ENCODE data around the gene ATE1.

ATE1 gene

DNA sequence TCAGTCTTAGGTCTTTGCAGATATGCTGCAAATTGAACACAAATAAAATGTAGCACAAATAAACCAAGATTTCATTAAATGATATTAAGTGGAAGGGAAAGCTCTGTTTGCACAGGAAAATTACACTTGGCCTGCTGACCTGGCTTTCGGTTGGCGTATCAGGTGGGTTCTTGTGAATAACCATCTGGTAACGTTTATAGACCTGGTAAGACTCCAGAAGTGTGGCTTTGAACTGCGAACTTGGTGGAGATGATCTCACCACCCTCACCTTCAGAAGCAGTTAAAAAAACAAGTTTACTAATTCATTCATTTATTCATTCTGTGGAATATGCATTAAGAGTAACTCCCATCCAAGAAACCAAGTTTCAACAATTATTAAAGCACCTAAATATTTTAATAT is 28.1 kb downstream of the ATE1 start:
- TF ChIP-seq, protein P1, sequence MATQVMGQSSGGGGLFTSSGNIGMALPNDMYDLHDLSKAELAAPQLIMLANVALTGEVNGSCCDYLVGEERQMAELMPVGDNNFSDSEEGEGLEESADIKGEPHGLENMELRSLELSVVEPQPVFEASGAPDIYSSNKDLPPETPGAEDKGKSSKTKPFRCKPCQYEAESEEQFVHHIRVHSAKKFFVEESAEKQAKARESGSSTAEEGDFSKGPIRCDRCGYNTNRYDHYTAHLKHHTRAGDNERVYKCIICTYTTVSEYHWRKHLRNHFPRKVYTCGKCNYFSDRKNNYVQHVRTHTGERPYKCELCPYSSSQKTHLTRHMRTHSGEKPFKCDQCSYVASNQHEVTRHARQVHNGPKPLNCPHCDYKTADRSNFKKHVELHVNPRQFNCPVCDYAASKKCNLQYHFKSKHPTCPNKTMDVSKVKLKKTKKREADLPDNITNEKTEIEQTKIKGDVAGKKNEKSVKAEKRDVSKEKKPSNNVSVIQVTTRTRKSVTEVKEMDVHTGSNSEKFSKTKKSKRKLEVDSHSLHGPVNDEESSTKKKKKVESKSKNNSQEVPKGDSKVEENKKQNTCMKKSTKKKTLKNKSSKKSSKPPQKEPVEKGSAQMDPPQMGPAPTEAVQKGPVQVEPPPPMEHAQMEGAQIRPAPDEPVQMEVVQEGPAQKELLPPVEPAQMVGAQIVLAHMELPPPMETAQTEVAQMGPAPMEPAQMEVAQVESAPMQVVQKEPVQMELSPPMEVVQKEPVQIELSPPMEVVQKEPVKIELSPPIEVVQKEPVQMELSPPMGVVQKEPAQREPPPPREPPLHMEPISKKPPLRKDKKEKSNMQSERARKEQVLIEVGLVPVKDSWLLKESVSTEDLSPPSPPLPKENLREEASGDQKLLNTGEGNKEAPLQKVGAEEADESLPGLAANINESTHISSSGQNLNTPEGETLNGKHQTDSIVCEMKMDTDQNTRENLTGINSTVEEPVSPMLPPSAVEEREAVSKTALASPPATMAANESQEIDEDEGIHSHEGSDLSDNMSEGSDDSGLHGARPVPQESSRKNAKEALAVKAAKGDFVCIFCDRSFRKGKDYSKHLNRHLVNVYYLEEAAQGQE (IDR thresholded peaks at IDR 0.05; ENCODE audit: insufficient read depth in 1 of 2, low read depth in 2 of 2, low read length in 2 of 2): no peak
- TF ChIP-seq TAF1 (IDR thresholded peaks at IDR 0.05; ENCODE audit: borderline replicate concordance, insufficient read depth, low read length) (no peak), POLR2AphosphoS5 (IDR thresholded peaks at IDR 0.05; ENCODE audit: low read depth, low read length) (no peak), SIN3A (IDR thresholded peaks at IDR 0.05; ENCODE audit: borderline replicate concordance, insufficient read depth, low read length) (no peak), FOXP2 (optimal IDR thresholded peaks at IDR 0.05; ENCODE audit: borderline replicate concordance, extremely low read depth, extremely low read length, insufficient read depth) (no peak)

DNA sequence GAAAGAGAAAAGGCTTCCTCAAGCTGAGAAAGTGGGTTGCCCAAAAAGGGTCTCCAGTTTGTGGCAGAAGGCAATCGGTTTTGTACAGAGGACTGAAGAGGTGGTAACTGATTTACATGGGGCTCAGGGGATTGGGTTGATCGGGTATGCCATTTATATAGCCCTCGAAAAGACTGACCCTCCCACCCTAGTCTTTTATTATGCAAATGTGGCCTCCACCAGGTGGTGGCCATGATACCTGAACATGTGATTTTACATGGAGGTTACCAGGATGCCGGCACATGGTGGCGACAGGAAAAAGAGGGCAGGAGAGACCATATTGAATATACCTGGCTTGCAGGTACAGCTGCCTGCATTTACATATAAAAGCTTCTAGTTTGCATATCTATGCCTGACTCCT is 36.7 kb downstream of the ATE1 start:
- TF ChIP-seq FOXP2 (optimal IDR thresholded peaks at IDR 0.05; ENCODE audit: borderline replicate concordance, extremely low read depth, extremely low read length, insufficient read depth) (no peak), SIN3A (IDR thresholded peaks at IDR 0.05; ENCODE audit: borderline replicate concordance, insufficient read depth, low read length) (no peak), TAF1 (IDR thresholded peaks at IDR 0.05; ENCODE audit: borderline replicate concordance, insufficient read depth, low read length) (no peak), POLR2AphosphoS5 (IDR thresholded peaks at IDR 0.05; ENCODE audit: low read depth, low read length) (no peak)
- TF ChIP-seq, protein P1 (IDR thresholded peaks at IDR 0.05; ENCODE audit: insufficient read depth in 1 of 2, low read depth in 2 of 2, low read length in 2 of 2): no peak

DNA sequence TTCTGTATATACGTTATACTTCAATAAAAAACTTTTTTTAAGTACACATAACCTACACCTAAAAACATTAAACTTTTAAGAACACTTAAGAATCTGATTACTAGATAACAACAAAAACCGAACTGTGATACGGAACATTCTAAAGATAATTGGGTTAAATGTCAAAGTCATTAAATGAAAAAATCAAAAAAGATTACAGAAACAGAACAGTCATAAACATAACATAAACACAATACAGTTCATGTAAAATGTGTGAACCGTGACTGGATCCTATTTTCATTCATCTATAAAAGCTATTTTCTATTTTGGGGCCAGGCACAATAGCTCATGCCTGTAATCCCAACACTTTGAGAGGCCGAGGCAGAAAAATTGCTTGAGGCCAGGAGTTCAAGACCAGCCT is 38.6 kb downstream of the ATE1 start:
- TF ChIP-seq SIN3A (IDR thresholded peaks at IDR 0.05; ENCODE audit: borderline replicate concordance, insufficient read depth, low read length): no peak
- TF ChIP-seq FOXP2 (optimal IDR thresholded peaks at IDR 0.05; ENCODE audit: borderline replicate concordance, extremely low read depth, extremely low read length, insufficient read depth): no peak
- no peak for TF ChIP-seq TAF1 (IDR thresholded peaks at IDR 0.05; ENCODE audit: borderline replicate concordance, insufficient read depth, low read length)
- TF ChIP-seq POLR2AphosphoS5 (IDR thresholded peaks at IDR 0.05; ENCODE audit: low read depth, low read length): no peak
- TF ChIP-seq, protein P1 (IDR thresholded peaks at IDR 0.05; ENCODE audit: insufficient read depth in 1 of 2, low read depth in 2 of 2, low read length in 2 of 2): no peak

DNA sequence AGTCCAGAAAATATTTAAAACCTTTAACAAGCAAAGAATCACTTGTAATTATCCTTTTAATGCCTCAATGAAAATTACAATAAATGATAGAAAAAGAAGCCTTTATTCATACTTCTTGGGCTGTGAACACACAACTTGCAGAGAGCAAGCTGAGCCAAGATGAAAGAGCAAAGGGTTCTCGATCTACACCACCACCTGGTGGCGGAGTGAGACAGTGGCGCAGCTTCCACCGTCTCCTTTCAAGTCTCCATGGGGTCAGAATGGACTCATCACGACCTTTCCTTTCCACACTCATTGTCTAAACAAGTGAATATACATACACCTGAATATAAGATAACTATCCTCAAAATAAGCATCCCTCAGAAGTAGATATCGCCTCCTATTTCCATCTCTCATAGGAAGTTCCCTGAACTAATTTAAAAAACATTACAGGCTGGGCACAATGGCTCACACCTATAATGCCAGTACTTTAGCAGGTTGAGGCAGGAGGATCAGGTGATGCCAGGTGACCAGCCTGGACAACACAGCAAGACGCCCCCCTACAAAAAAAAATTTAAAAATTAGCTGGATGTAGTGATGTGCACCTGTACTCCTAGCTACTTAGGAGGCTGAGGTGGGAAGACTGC is 40.7 kb downstream of the ATE1 start:
- TF ChIP-seq FOXP2 (optimal IDR thresholded peaks at IDR 0.05; ENCODE audit: borderline replicate concordance, extremely low read depth, extremely low read length, insufficient read depth) (no peak), POLR2AphosphoS5 (IDR thresholded peaks at IDR 0.05; ENCODE audit: low read depth, low read length) (no peak), SIN3A (IDR thresholded peaks at IDR 0.05; ENCODE audit: borderline replicate concordance, insufficient read depth, low read length) (no peak)
- TF ChIP-seq, protein P1 (IDR thresholded peaks at IDR 0.05; ENCODE audit: insufficient read depth in 1 of 2, low read depth in 2 of 2, low read length in 2 of 2): no peak

DNA sequence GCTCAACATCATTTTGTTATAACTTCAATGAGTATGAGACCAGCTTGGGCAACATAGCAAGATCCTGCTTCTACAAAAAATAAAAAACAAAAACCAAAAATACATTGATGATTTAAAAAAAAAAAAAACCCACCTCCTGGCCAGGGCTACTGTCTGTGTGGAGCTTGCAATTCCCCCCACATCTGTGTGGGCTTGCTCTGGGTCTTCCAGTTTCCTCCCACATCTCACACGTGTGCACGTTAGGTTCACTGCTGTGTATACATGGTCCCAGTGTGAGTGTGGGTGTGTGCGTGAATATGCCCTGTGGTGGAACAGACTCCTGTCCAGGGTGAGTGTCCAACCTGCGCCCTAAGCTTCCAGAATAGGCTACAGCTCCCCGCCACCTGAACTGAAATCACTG is 41.6 kb downstream of the ATE1 start:
- TF ChIP-seq TAF1 (IDR thresholded peaks at IDR 0.05; ENCODE audit: borderline replicate concordance, insufficient read depth, low read length): no peak
- no peak for TF ChIP-seq FOXP2 (optimal IDR thresholded peaks at IDR 0.05; ENCODE audit: borderline replicate concordance, extremely low read depth, extremely low read length, insufficient read depth)
- TF ChIP-seq, protein P1 (IDR thresholded peaks at IDR 0.05; ENCODE audit: insufficient read depth in 1 of 2, low read depth in 2 of 2, low read length in 2 of 2): no peak
- no peak for TF ChIP-seq POLR2AphosphoS5 (IDR thresholded peaks at IDR 0.05; ENCODE audit: low read depth, low read length)
- no peak for TF ChIP-seq SIN3A (IDR thresholded peaks at IDR 0.05; ENCODE audit: borderline replicate concordance, insufficient read depth, low read length)
